GM23248 (cell line): ENCODE data around the gene MAN1C1.

Experiments
- EZH2 ChIP-seq: fragments of 200-600 bp; sonication (generic); IDR thresholded peaks from 2 replicates; pipeline ENCODE4 v1.6.1; 2018; ENCODE audit warnings: antibody characterized with exemption, mild to moderate bottlenecking; ENCODE audit not compliant: insufficient read depth, poor library complexity, severe bottlenecking
- EZH2phosphoT487 ChIP-seq: fragments of 200-600 bp; sonication (generic); IDR thresholded peaks from 2 replicates; pipeline ENCODE4 v1.6.1; 2018; ENCODE audit warnings: antibody characterized with exemption, moderate library complexity, mild to moderate bottlenecking, low read depth; ENCODE audit not compliant: insufficient read depth

DNA sequence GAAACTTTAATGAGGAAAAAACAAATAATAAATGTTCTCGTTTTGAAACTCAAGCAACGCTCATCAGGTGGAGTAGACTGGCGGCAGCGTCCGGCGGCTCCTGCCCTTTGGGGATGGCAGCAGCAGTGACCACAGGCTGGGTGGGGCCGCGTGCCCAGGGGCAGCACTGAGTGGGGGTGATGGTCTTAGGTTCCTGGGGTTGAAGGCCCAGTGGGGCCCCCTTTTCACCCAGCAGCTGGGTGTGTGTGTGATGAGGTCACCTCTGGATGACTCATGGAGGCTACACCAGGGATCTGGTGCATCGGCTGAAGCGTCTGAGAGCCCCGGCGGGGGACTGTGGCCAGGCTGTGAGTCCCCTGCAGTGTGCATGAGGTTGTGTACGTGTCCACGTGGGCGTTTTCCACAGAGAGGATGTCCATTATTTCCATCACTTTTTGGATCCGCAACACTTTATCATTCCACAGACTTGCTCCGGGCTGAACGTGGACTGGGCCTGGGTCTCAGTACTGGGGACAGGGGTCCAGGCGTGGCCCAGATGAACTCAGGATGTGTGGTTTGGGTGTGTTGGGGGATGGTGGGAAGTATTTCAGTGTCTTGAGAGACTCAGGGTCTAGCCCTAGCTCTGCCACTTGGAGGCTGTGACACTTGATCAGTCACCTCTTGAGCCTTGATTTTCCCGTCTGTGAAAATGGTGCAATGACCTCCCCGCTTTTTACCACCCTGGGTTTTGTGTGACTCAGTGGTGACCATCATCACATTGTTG, 47.6 kb upstream of the MAN1C1 start:
- TF ChIP-seq EZH2 (no peak), EZH2phosphoT487 (no peak)
